IgD-negative memory B cell (primary cell): Measurements from ENCODE around the gene PTPN5. TPM values are rescaled to one million over a fixed set of nuclear protein-coding genes. Genes with fewer than 3 reads are reported as not detected.

Experiments
- H3K27ac Mint-ChIP-seq, 3 donors: one replicate each; pipeline ENCODE4 v1.8.0; 2020 to 2022; ENCODE audit warnings: mild to moderate bottlenecking in 3 of 3, mixed read lengths in 3 of 3, moderate library complexity in 1 of 3
- H3K27me3 Mint-ChIP-seq: one replicate; pipeline ENCODE4 v1.8.0; 2021; ENCODE audit warnings: mixed read lengths
- H3K36me3 Mint-ChIP-seq: one replicate; pipeline ENCODE4 v1.8.0; 2020; ENCODE audit warnings: mild to moderate bottlenecking, mixed read lengths
- H3K4me1 Mint-ChIP-seq, 3 donors: one replicate each; pipeline ENCODE4 v1.8.0; 2020 to 2022; ENCODE audit warnings: mixed read lengths in 3 of 3, mild to moderate bottlenecking in 1 of 3
- H3K4me3 Mint-ChIP-seq, 4 donors: one replicate each; pipeline ENCODE4 v1.8.0; 2020 to 2022; ENCODE audit warnings: mild to moderate bottlenecking in 4 of 4, mixed read lengths in 4 of 4, moderate library complexity in 3 of 4
- H3K9me3 Mint-ChIP-seq, 3 donors: one replicate each; pipeline ENCODE4 v1.8.0; 2020 to 2021; ENCODE audit warnings: mixed read lengths in 3 of 3, mild to moderate bottlenecking in 1 of 3
- polyA plus RNA-seq: library from polyadenylated mRNA; unstranded; fragments of 300-500 nt; fragmentation: Illumina TruSeq; gene quantifications from one replicate; pipeline ENCODE4 v1.2.3, GENCODE V29; 2021

The PTPN5 gene
- polyA plus RNA-seq, 1 donor from 2014 or later: not detected

- peak overlapping the region; percentile 85 to 97 (median 88) for H3K4me3 Mint-ChIP-seq
- H3K27me3 Mint-ChIP-seq: peaks cover 1% of the 10 kb centered on the region
- H3K27ac Mint-ChIP-seq: no peak overlapping the region
- no peaks in the 10 kb centered on the region for H3K9me3 Mint-ChIP-seq
- no peaks in the 10 kb centered on the region for H3K36me3 Mint-ChIP-seq
- H3K4me1 Mint-ChIP-seq: peaks cover 0 to 4% (median 1%) of the 10 kb centered on the region in 3 donors
Observed at GRCh38 chr11:18720091-18720807, 71.3 kb downstream of the PTPN5 start.

GRCh38 chr11:18715476-18715875 lies 76.1 kb downstream of the PTPN5 start:
- Mint-ChIP-seq H3K27ac (no peak overlapping the region), H3K27me3 (peaks cover 2% of the 10 kb centered on the region), H3K4me1 (peaks cover 0 to 3% (median 0%) of the 10 kb centered on the region in 3 donors), H3K36me3 (no peaks in the 10 kb centered on the region), H3K9me3 (no peaks in the 10 kb centered on the region), H3K4me3 (no peak overlapping the region)

- no peak overlapping the region for H3K27ac Mint-ChIP-seq
- peaks cover 0 to 3% (median 0%) of the 10 kb centered on the region in 3 donors for H3K4me1 Mint-ChIP-seq
- H3K27me3 Mint-ChIP-seq: peaks cover 2% of the 10 kb centered on the region
- no peaks in the 10 kb centered on the region for H3K36me3 Mint-ChIP-seq
- no peak overlapping the region for H3K4me3 Mint-ChIP-seq
- H3K9me3 Mint-ChIP-seq: no peaks in the 10 kb centered on the region
Observed at GRCh38 chr11:18714443-18714780, 77.2 kb downstream of the PTPN5 start.

GRCh38 chr11:18713646-18714442 lies 77.8 kb downstream of the PTPN5 start:
- peaks cover 2% of the 10 kb centered on the region for H3K27me3 Mint-ChIP-seq
- H3K36me3 Mint-ChIP-seq: no peaks in the 10 kb centered on the region
- peaks cover 0 to 3% (median 0%) of the 10 kb centered on the region in 3 donors for H3K4me1 Mint-ChIP-seq
- H3K27ac Mint-ChIP-seq: no peak overlapping the region
- no peak overlapping the region for H3K4me3 Mint-ChIP-seq
- H3K9me3 Mint-ChIP-seq: no peaks in the 10 kb centered on the region

- Mint-ChIP-seq H3K9me3 (no peaks in the 10 kb centered on the region), H3K36me3 (no peaks in the 10 kb centered on the region), H3K27me3 (peaks cover 4% of the 10 kb centered on the region), H3K27ac (no peak overlapping the region), H3K4me3 (no peak overlapping the region), H3K4me1 (peaks cover 6 to 11% (median 10%) of the 10 kb centered on the region in 3 donors)
Observed at GRCh38 chr11:18710545-18710944, 81.1 kb downstream of the PTPN5 start.

- Mint-ChIP-seq H3K27ac (peak overlapping the region in 1 of 3 donors; percentile 14), H3K36me3 (peaks cover 2% of the 10 kb centered on the region), H3K4me1 (peaks cover 11 to 15% (median 14%) of the 10 kb centered on the region in 3 donors), H3K4me3 (peak overlapping the region in 1 of 4 donors; percentile 2), H3K27me3 (peaks cover 8% of the 10 kb centered on the region), H3K9me3 (no peaks in the 10 kb centered on the region)
Observed at GRCh38 chr11:18709414-18709813, 82.2 kb downstream of the PTPN5 start.

GRCh38 chr11:18707811-18708340 lies 83.7 kb downstream of the PTPN5 start:
- peaks cover 11% of the 10 kb centered on the region for H3K27me3 Mint-ChIP-seq
- H3K4me1 Mint-ChIP-seq: peaks cover 11 to 15% (median 14%) of the 10 kb centered on the region in 3 donors
- peak overlapping the region in 1 of 4 donors; percentile 85 for H3K4me3 Mint-ChIP-seq
- peak overlapping the region; percentile 15 to 73 (median 62) for H3K27ac Mint-ChIP-seq
- peaks cover 2% of the 10 kb centered on the region for H3K36me3 Mint-ChIP-seq
- H3K9me3 Mint-ChIP-seq: no peaks in the 10 kb centered on the region

- no peaks in the 10 kb centered on the region for H3K9me3 Mint-ChIP-seq
- H3K27ac Mint-ChIP-seq: peak overlapping the region; percentile 62 to 87 (median 73)
Observed at GRCh38 chr11:18706330-18707243, 85.0 kb downstream of the PTPN5 start.

GRCh38 chr11:18705651-18706281 lies 85.8 kb downstream of the PTPN5 start:
- Mint-ChIP-seq H3K4me1 (peaks cover 11 to 14% (median 13%) of the 10 kb centered on the region in 3 donors), H3K36me3 (peaks cover 2% of the 10 kb centered on the region), H3K27ac (peak overlapping the region in 2 of 3 donors; percentile 33 to 73), H3K27me3 (peaks cover 11% of the 10 kb centered on the region), H3K9me3 (no peaks in the 10 kb centered on the region), H3K4me3 (peak overlapping the region; percentile 79 to 97 (median 86))

More at GRCh38 chr11:18706330-18707243, 85.0 kb downstream of the PTPN5 start:
- Mint-ChIP-seq H3K4me3 (peak overlapping the region; percentile 85 to 97 (median 92)), H3K36me3 (peaks cover 2% of the 10 kb centered on the region), H3K27me3 (peaks cover 11% of the 10 kb centered on the region), H3K4me1 (peaks cover 11 to 15% (median 14%) of the 10 kb centered on the region in 3 donors)

GRCh38 chr11:18704698-18705097 lies 86.9 kb downstream of the PTPN5 start:
- Mint-ChIP-seq H3K27ac (no peak overlapping the region), H3K9me3 (no peaks in the 10 kb centered on the region), H3K4me1 (peaks cover 11 to 16% (median 14%) of the 10 kb centered on the region in 3 donors), H3K36me3 (peaks cover 2% of the 10 kb centered on the region), H3K27me3 (peaks cover 11% of the 10 kb centered on the region), H3K4me3 (peak overlapping the region in 3 of 4 donors; percentile 79 to 97 (median 85))

GRCh38 chr11:18704045-18704645 lies 87.5 kb downstream of the PTPN5 start:
- Mint-ChIP-seq H3K4me3 (peak overlapping the region in 2 of 4 donors; percentile 12 to 85), H3K36me3 (peaks cover 2% of the 10 kb centered on the region), H3K9me3 (no peaks in the 10 kb centered on the region), H3K27ac (no peak overlapping the region), H3K27me3 (peaks cover 15% of the 10 kb centered on the region), H3K4me1 (peaks cover 14 to 20% (median 16%) of the 10 kb centered on the region in 3 donors)

GRCh38 chr11:18703001-18703763 lies 88.4 kb downstream of the PTPN5 start:
- peak overlapping the region in 1 of 4 donors; percentile 85 for H3K4me3 Mint-ChIP-seq
- H3K27ac Mint-ChIP-seq: no peak overlapping the region
- H3K27me3 Mint-ChIP-seq: peaks cover 15% of the 10 kb centered on the region
- peaks cover 2% of the 10 kb centered on the region for H3K36me3 Mint-ChIP-seq
- peaks cover 14 to 23% (median 17%) of the 10 kb centered on the region in 3 donors for H3K4me1 Mint-ChIP-seq
- no peaks in the 10 kb centered on the region for H3K9me3 Mint-ChIP-seq

- H3K36me3 Mint-ChIP-seq: peaks cover 2% of the 10 kb centered on the region
- peak overlapping the region in 1 of 4 donors; percentile 71 for H3K4me3 Mint-ChIP-seq
- no peak overlapping the region for H3K27ac Mint-ChIP-seq
- H3K9me3 Mint-ChIP-seq: no peaks in the 10 kb centered on the region
- peaks cover 15% of the 10 kb centered on the region for H3K27me3 Mint-ChIP-seq
- peaks cover 5 to 20% (median 19%) of the 10 kb centered on the region in 3 donors for H3K4me1 Mint-ChIP-seq
Observed at GRCh38 chr11:18701614-18702216, 89.9 kb downstream of the PTPN5 start.
